Tibial nerve (tissue), 4 donors: ENCODE results near the gene PDLIM3. TPM values are rescaled to one million over a fixed set of nuclear protein-coding genes. Genes with fewer than 3 reads are reported as not detected.

Experiments used
- DNase-seq, 2 donors: peaks; one replicate each; pipeline ENCODE4 v3.0.0-alpha.2; 2019; ENCODE audit warnings: low spot score in 2 of 2
- H3K27ac ChIP-seq, 4 donors: fragments of 200-600 bp; sonication (generic) in 3 of 4; one replicate each; pipeline ENCODE4 v1.5.1; 2017 to 2019; ENCODE audit warnings: mild to moderate bottlenecking in 1 of 4
- H3K27me3 ChIP-seq, 2 donors: fragments of 200-600 bp; sonication (generic) in 1 of 2; one replicate each; pipeline versions ENCODE4 v1.5.1 to v1.6.0; 2017 to 2019
- H3K36me3 ChIP-seq, 3 donors: fragments of 200-600 bp; sonication (generic); one replicate each; pipeline ENCODE4 v1.5.1; 2018 to 2019
- H3K4me1 ChIP-seq, 4 donors: fragments of 200-600 bp; sonication (generic) in 3 of 4; one replicate each; pipeline ENCODE4 v1.5.1; 2017 to 2019
- H3K4me3 ChIP-seq, 4 donors: fragments of 200-600 bp; sonication (generic) in 3 of 4; one replicate each; pipeline ENCODE4 v1.5.1; 2017 to 2019; ENCODE audit warnings: mild to moderate bottlenecking in 1 of 4, moderate library complexity in 1 of 4
- H3K9me3 ChIP-seq, 4 donors: fragments of 200-600 bp; sonication (generic) in 3 of 4; one replicate each; pipeline ENCODE4 v1.5.1; 2017 to 2019
- EP300 ChIP-seq, 2 donors: sonication (generic); formaldehyde crosslinking; IDR thresholded peaks; one replicate each; pipeline ENCODE4 v1.6.1; 2017; ENCODE audit warnings: antibody characterized with exemption in 2 of 2, mild to moderate bottlenecking in 1 of 2
- POLR2A ChIP-seq, 2 donors: fragments of 450-650 bp; IDR thresholded peaks; one replicate each; pipeline ENCODE4 v1.6.1; 2017; ENCODE audit warnings: antibody characterized with exemption in 2 of 2, mild to moderate bottlenecking in 2 of 2, moderate library complexity in 2 of 2
- WGBS, 2 donors: methylation state at CpG; one replicate each; pipeline ENCODE4 v1.1.5; 2018; 5-methylcytosine and 5-hydroxymethylcytosine counted together
- total RNA-seq, 4 donors: library from RNA; depleted of rRNA; stranded (reverse); fragments of >200 nt; gene quantifications; one replicate each; pipeline ENCODE4 v1.1.0, GENCODE V29; 2016
- TF ChIP-seq, protein P1 (sequence below), 5 experiments: fragments of 200-600 bp in 3 of 5; fragments of 450-650 bp in 2 of 5; sonication (generic) in 3 of 5; IDR thresholded peaks; one replicate each; pipeline ENCODE4 v1.5.1; 2016 to 2019; ENCODE audit warnings: antibody characterized with exemption in 5 of 5, mild to moderate bottlenecking in 3 of 5, moderate library complexity in 2 of 5

The PDLIM3 gene
- total RNA-seq, 4 donors from 2014 or later = 24.5 to 56.9 (median 45.0) TPM

GRCh38 chr4:185465707-185466106 is 69.6 kb downstream of the PDLIM3 start:
- H3K27me3 ChIP-seq = no peaks in the 10 kb centered on the region
- 94 to 98% methylated on average over 3 of the region's 3 CpGs for WGBS, 2 donors
- H3K36me3 ChIP-seq = no peaks in the 10 kb centered on the region
- H3K4me1 ChIP-seq = peaks cover 0 to 4% (median 0%) of the 10 kb centered on the region in 4 donors
- no peaks in the 10 kb centered on the region for H3K9me3 ChIP-seq
- H3K4me3 ChIP-seq = no peak overlapping the region
- H3K27ac ChIP-seq = no peak overlapping the region
- DNase-seq = no peak
- TF ChIP-seq EP300 (IDR thresholded peaks at IDR 0.05) (no peak), POLR2A (IDR thresholded peaks at IDR 0.05) (no peak)
- TF ChIP-seq, protein P1, sequence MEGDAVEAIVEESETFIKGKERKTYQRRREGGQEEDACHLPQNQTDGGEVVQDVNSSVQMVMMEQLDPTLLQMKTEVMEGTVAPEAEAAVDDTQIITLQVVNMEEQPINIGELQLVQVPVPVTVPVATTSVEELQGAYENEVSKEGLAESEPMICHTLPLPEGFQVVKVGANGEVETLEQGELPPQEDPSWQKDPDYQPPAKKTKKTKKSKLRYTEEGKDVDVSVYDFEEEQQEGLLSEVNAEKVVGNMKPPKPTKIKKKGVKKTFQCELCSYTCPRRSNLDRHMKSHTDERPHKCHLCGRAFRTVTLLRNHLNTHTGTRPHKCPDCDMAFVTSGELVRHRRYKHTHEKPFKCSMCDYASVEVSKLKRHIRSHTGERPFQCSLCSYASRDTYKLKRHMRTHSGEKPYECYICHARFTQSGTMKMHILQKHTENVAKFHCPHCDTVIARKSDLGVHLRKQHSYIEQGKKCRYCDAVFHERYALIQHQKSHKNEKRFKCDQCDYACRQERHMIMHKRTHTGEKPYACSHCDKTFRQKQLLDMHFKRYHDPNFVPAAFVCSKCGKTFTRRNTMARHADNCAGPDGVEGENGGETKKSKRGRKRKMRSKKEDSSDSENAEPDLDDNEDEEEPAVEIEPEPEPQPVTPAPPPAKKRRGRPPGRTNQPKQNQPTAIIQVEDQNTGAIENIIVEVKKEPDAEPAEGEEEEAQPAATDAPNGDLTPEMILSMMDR (IDR thresholded peaks at IDR 0.05) = no peak

- H3K36me3 ChIP-seq = no peaks in the 10 kb centered on the region
- H3K27me3 ChIP-seq = no peaks in the 10 kb centered on the region
- H3K27ac ChIP-seq = no peak overlapping the region
- no peak overlapping the region for H3K4me3 ChIP-seq
- WGBS, 2 donors = 27 to 30% methylated on average over 1 of the region's 1 CpG
- no peak for DNase-seq
- no peaks in the 10 kb centered on the region for H3K4me1 ChIP-seq
- TF ChIP-seq EP300 (IDR thresholded peaks at IDR 0.05) (no peak), POLR2A (IDR thresholded peaks at IDR 0.05) (no peak)
- TF ChIP-seq, protein P1 (IDR thresholded peaks at IDR 0.05) = no peak
- no peaks in the 10 kb centered on the region for H3K9me3 ChIP-seq
Measured at GRCh38 chr4:185464887-185465286, 70.4 kb downstream of the PDLIM3 start.

DNA sequence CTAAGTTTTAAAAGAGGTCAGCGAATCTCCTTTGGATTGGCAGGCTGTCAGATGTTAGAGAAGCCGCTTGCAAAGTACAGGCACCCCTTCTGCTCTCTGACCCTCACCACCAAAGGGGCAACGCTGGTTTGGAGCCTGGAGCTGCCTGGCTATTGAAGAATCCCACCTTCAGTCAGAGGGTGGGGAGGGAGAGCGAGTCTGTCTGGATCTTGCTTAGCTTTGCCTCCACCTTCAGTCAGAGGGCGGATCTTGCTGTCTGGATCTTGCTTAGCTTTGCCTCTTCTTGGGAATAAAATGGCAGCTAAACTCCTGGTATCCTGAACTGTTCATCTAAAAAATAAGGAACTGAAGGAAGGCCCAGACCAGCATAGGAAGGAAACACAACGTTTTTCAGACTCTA is 71.1 kb downstream of the PDLIM3 start:
- no peak for TF ChIP-seq EP300 (IDR thresholded peaks at IDR 0.05)
- no peak for TF ChIP-seq POLR2A (IDR thresholded peaks at IDR 0.05)
- TF ChIP-seq, protein P1 (IDR thresholded peaks at IDR 0.05) = no peak
- no peak overlapping the region for H3K4me3 ChIP-seq
- no peak for DNase-seq
- no peaks in the 10 kb centered on the region for H3K4me1 ChIP-seq
- H3K36me3 ChIP-seq = no peaks in the 10 kb centered on the region
- no peaks in the 10 kb centered on the region for H3K27me3 ChIP-seq
- 47 to 54% methylated on average over 6 of the region's 6 CpGs for WGBS, 2 donors
- no peaks in the 10 kb centered on the region for H3K9me3 ChIP-seq
- no peak overlapping the region for H3K27ac ChIP-seq

- no peak for DNase-seq
- Histone ChIP-seq H3K27ac (no peak overlapping the region), H3K4me1 (no peaks in the 10 kb centered on the region), H3K4me3 (no peak overlapping the region), H3K36me3 (no peaks in the 10 kb centered on the region), H3K27me3 (no peaks in the 10 kb centered on the region), H3K9me3 (no peaks in the 10 kb centered on the region)
- TF ChIP-seq EP300 (IDR thresholded peaks at IDR 0.05) = no peak
- no peak for TF ChIP-seq POLR2A (IDR thresholded peaks at IDR 0.05)
- TF ChIP-seq, protein P1 (IDR thresholded peaks at IDR 0.05) = no peak
- 83 to 84% methylated on average over 6 of the region's 6 CpGs for WGBS, 2 donors
Measured at GRCh38 chr4:185463541-185463940, 71.8 kb downstream of the PDLIM3 start.

GRCh38 chr4:185461565-185461964 is 73.7 kb downstream of the PDLIM3 start:
- no peak overlapping the region for H3K27ac ChIP-seq
- no peaks in the 10 kb centered on the region for H3K4me1 ChIP-seq
- H3K36me3 ChIP-seq = no peaks in the 10 kb centered on the region
- DNase-seq = no peak
- WGBS, 2 donors = 91 to 96% methylated on average over 7 to 8 of the region's 8 CpGs
- TF ChIP-seq, protein P1 (IDR thresholded peaks at IDR 0.05) = no peak
- TF ChIP-seq POLR2A (IDR thresholded peaks at IDR 0.05) = no peak
- no peak for TF ChIP-seq EP300 (IDR thresholded peaks at IDR 0.05)
- no peaks in the 10 kb centered on the region for H3K9me3 ChIP-seq
- no peaks in the 10 kb centered on the region for H3K27me3 ChIP-seq
- H3K4me3 ChIP-seq = no peak overlapping the region
